ENCODE results near the gene TTC3. TPM values are rescaled to one million over a fixed set of nuclear protein-coding genes. Genes with fewer than 3 reads are reported as not detected.
"Not testable (repeated sequence)": the region's sequence is repeated elsewhere in the genome, so short reads cannot be mapped to it uniquely, and the experiment has no call there.

TTC3 gene
- total RNA-seq, 1 experiment from 2014 or later, result 93.4 TPM

GRCh38 chr21:37199057-37199924 is 126.2 kb downstream of the TTC3 start:
- peak; percentile 78 for DNase-seq (ENCODE audit: low read depth, low spot score)
- in situ Hi-C loops (cut with HindIII; ENCODE audit: low pct_unique_long_range_greater_than_20kb, low sequenced_read_pairs), result no loop called here

- no peak for DNase-seq (ENCODE audit: low read depth, low spot score)
- in situ Hi-C loops (cut with HindIII; ENCODE audit: low pct_unique_long_range_greater_than_20kb, low sequenced_read_pairs), result no loop called here
Measured at GRCh38 chr21:37200641-37201480, 127.8 kb downstream of the TTC3 start.

GRCh38 chr21:37202221-37203110 is 129.4 kb downstream of the TTC3 start:
- in situ Hi-C loops (cut with HindIII; ENCODE audit: low pct_unique_long_range_greater_than_20kb, low sequenced_read_pairs), result no loop called here
- peak; percentile 95 for DNase-seq (ENCODE audit: low read depth, low spot score)

- no peak for DNase-seq (ENCODE audit: low read depth, low spot score)
- in situ Hi-C loops (cut with HindIII; ENCODE audit: low pct_unique_long_range_greater_than_20kb, low sequenced_read_pairs), result no loop called here
Measured at GRCh38 chr21:37204580-37204979, 131.5 kb downstream of the TTC3 start.

- in situ Hi-C loops (cut with HindIII; ENCODE audit: low pct_unique_long_range_greater_than_20kb, low sequenced_read_pairs), result no loop called here
- DNase-seq (ENCODE audit: low read depth, low spot score), result no peak
Measured at GRCh38 chr21:37206496-37206895, 133.4 kb downstream of the TTC3 start.

GRCh38 chr21:37207441-37208009 is 134.5 kb downstream of the TTC3 start:
- in situ Hi-C loops (cut with HindIII; ENCODE audit: low pct_unique_long_range_greater_than_20kb, low sequenced_read_pairs), result no loop called here
- peak; percentile 81 for DNase-seq (ENCODE audit: low read depth, low spot score)

GRCh38 chr21:37208056-37208721 is 135.1 kb downstream of the TTC3 start:
- DNase-seq (ENCODE audit: low read depth, low spot score), result no peak
- in situ Hi-C loops (cut with HindIII; ENCODE audit: low pct_unique_long_range_greater_than_20kb, low sequenced_read_pairs), result no loop called here

GRCh38 chr21:37208741-37209225 is 135.7 kb downstream of the TTC3 start:
- in situ Hi-C loops (cut with HindIII; ENCODE audit: low pct_unique_long_range_greater_than_20kb, low sequenced_read_pairs), result no loop called here
- no peak for DNase-seq (ENCODE audit: low read depth, low spot score)

GRCh38 chr21:37210130-37210529 is 137.1 kb downstream of the TTC3 start:
- in situ Hi-C loops (cut with HindIII; ENCODE audit: low pct_unique_long_range_greater_than_20kb, low sequenced_read_pairs), result no loop called here
- no peak for DNase-seq (ENCODE audit: low read depth, low spot score)

- in situ Hi-C loops (cut with HindIII; ENCODE audit: low pct_unique_long_range_greater_than_20kb, low sequenced_read_pairs), result no loop called here
- DNase-seq (ENCODE audit: low read depth, low spot score), result no peak
Measured at GRCh38 chr21:37210799-37211198, 137.7 kb downstream of the TTC3 start.

- no peak for DNase-seq (ENCODE audit: low read depth, low spot score)
- in situ Hi-C loops (cut with HindIII; ENCODE audit: low pct_unique_long_range_greater_than_20kb, low sequenced_read_pairs), result no loop called here
Measured at GRCh38 chr21:37214952-37215351, 141.9 kb downstream of the TTC3 start.

GRCh38 chr21:37219761-37220432 is 146.8 kb downstream of the TTC3 start:
- in situ Hi-C loops (cut with HindIII; ENCODE audit: low pct_unique_long_range_greater_than_20kb, low sequenced_read_pairs), result no loop called here
- DNase-seq (ENCODE audit: low read depth, low spot score), result no peak

- DNase-seq (ENCODE audit: low read depth, low spot score), result no peak
- in situ Hi-C loops (cut with HindIII; ENCODE audit: low pct_unique_long_range_greater_than_20kb, low sequenced_read_pairs), result no loop called here
Measured at GRCh38 chr21:37220433-37220980, 147.5 kb downstream of the TTC3 start.

GRCh38 chr21:37220981-37221664 is 148.1 kb downstream of the TTC3 start:
- peak; percentile 35 for DNase-seq (ENCODE audit: low read depth, low spot score)
- in situ Hi-C loops (cut with HindIII; ENCODE audit: low pct_unique_long_range_greater_than_20kb, low sequenced_read_pairs), result no loop called here

GRCh38 chr21:37222248-37222647 is 149.2 kb downstream of the TTC3 start:
- in situ Hi-C loops (cut with HindIII; ENCODE audit: low pct_unique_long_range_greater_than_20kb, low sequenced_read_pairs); DNase-seq (ENCODE audit: low read depth, low spot score): not testable (repeated sequence)
